WTC11 (cell line): ENCODE results near the gene COL19A1. TPM values are rescaled to one million over a fixed set of nuclear protein-coding genes. Genes with fewer than 3 reads are reported as not detected.

Experiments
- ATAC-seq: fragments of 200-7000 bp; cut with Tn5 transposase; 2 replicates; pipeline ENCODE4 v1.10.0; 2021; ENCODE audit warnings: mild to moderate bottlenecking, moderate library complexity
- CTCF ChIA-PET: fragments of 300-600 bp; sonication (Branson Sonifier 250); formaldehyde crosslinking; loops from one replicate; lab custom pipeline; 2021; ENCODE audit warnings: antibody characterized with exemption; lab: Charles Lee
- POLR2A ChIA-PET: fragments of 350-600 bp; sonication (Branson Sonifier 250); formaldehyde crosslinking; loops from one replicate; lab custom pipeline; 2021; ENCODE audit warnings: antibody characterized with exemption; lab: Charles Lee
- DNase-seq: peaks from one replicate; pipeline ENCODE4 v3.0.0; 2021; ENCODE audit warnings: low spot score
- H3K27ac Mint-ChIP-seq: 2 replicates; pipeline ENCODE4 v1.8.0; 2021; ENCODE audit warnings: mixed read lengths
- H3K27me3 Mint-ChIP-seq: 2 replicates; pipeline ENCODE4 v1.8.0; 2021; ENCODE audit warnings: low read depth, mild to moderate bottlenecking, moderate library complexity, mixed read lengths
- H3K36me3 Mint-ChIP-seq: 2 replicates; pipeline ENCODE4 v1.8.0; 2021; ENCODE audit warnings: mixed read lengths
- H3K4me1 Mint-ChIP-seq: 2 replicates; pipeline ENCODE4 v1.8.0; 2022; ENCODE audit warnings: mixed read lengths
- H3K4me3 Mint-ChIP-seq: 2 replicates; pipeline ENCODE4 v1.8.0; 2021; ENCODE audit warnings: mild to moderate bottlenecking, moderate library complexity, mixed read lengths
- H3K9me3 Mint-ChIP-seq: 2 replicates; pipeline ENCODE4 v1.8.0; 2021; ENCODE audit warnings: mixed read lengths
- GTF2I ChIP-seq: fragments of 250-450 bp; sonication (Bioruptor Pico); conservative IDR thresholded peaks from 2 replicates; pipeline ENCODE4 v1.4.0; 2021; ENCODE audit warnings: mild to moderate bottlenecking
- JUN ChIP-seq: sonication (generic); formaldehyde crosslinking; IDR thresholded peaks from 2 replicates; pipeline ENCODE4 v1.8.0; 2023; ENCODE audit warnings: mild to moderate bottlenecking, missing genetic modification reagents
- KAT7 ChIP-seq: sonication (generic); formaldehyde crosslinking; IDR thresholded peaks from 2 replicates; pipeline ENCODE4 v1.8.1; 2023; ENCODE audit warnings: missing genetic modification reagents, mild to moderate bottlenecking, borderline replicate concordance
- MYBL2 ChIP-seq: sonication (generic); formaldehyde crosslinking; IDR thresholded peaks from 2 replicates; pipeline ENCODE4 v1.8.1; 2023; ENCODE audit warnings: mild to moderate bottlenecking, moderate library complexity, missing genetic modification reagents
- NR2C2 ChIP-seq: sonication (generic); formaldehyde crosslinking; IDR thresholded peaks from 2 replicates; pipeline ENCODE4 v1.8.0; 2022; ENCODE audit warnings: mild to moderate bottlenecking, missing genetic modification reagents
- SMAD3 ChIP-seq: sonication (generic); formaldehyde crosslinking; IDR thresholded peaks from 2 replicates; pipeline ENCODE4 v1.8.0; 2022; ENCODE audit warnings: missing genetic modification reagents, mild to moderate bottlenecking, borderline replicate concordance
- SOX15 ChIP-seq: fragments of 250-450 bp; sonication (Bioruptor Pico); IDR thresholded peaks from 2 replicates; pipeline ENCODE4 v1.9.0; 2021; ENCODE audit warnings: mild to moderate bottlenecking
- ZNF138 ChIP-seq: sonication (generic); formaldehyde crosslinking; conservative IDR thresholded peaks from 2 replicates; pipeline ENCODE4 v1.8.1; 2022; ENCODE audit warnings: mild to moderate bottlenecking, moderate library complexity, missing genetic modification reagents
- ZNF263 ChIP-seq: sonication (generic); formaldehyde crosslinking; IDR thresholded peaks from 2 replicates; pipeline ENCODE4 v1.8.1; 2022; ENCODE audit warnings: low read depth, mild to moderate bottlenecking, moderate library complexity, missing genetic modification reagents
- total RNA-seq: library from RNA; stranded (reverse); gene quantifications from 3 replicates; pipeline ENCODE4 v1.2.3, GENCODE V29; 2021
- TF ChIP-seq, protein P1 (sequence below): fragments of 250-450 bp; sonication (Bioruptor Pico); conservative IDR thresholded peaks from 2 replicates; pipeline ENCODE4 v1.9.0; 2021; ENCODE audit warnings: mild to moderate bottlenecking
- TF ChIP-seq, protein P2 (sequence below): fragments of 250-450 bp; sonication (Bioruptor Pico); IDR thresholded peaks from 2 replicates; pipeline ENCODE4 v1.8.0; 2021; ENCODE audit warnings: mild to moderate bottlenecking
- TF ChIP-seq, protein P3 (sequence below): sonication (generic); formaldehyde crosslinking; IDR thresholded peaks from 2 replicates; pipeline ENCODE4 v1.8.0; 2022; ENCODE audit warnings: mild to moderate bottlenecking, missing genetic modification reagents
- TF ChIP-seq, protein P4 (sequence below): fragments of 200-600 bp; IDR thresholded peaks from 2 replicates; pipeline ENCODE4 v1.8.0; 2022; ENCODE audit warnings: antibody characterized with exemption
- TF ChIP-seq, protein P5 (sequence below): fragments of 250-450 bp; sonication (Bioruptor Pico); IDR thresholded peaks from 2 replicates; pipeline ENCODE4 v1.9.0; 2021; ENCODE audit warnings: mild to moderate bottlenecking
- TF ChIP-seq, protein P6 (sequence below): sonication (generic); formaldehyde crosslinking; IDR thresholded peaks from 2 replicates; pipeline ENCODE4 v1.8.1; 2023; ENCODE audit warnings: mild to moderate bottlenecking, missing genetic modification reagents, moderate library complexity

Gene COL19A1
- total RNA-seq, 1 experiment from 2014 or later: not detected

DNA sequence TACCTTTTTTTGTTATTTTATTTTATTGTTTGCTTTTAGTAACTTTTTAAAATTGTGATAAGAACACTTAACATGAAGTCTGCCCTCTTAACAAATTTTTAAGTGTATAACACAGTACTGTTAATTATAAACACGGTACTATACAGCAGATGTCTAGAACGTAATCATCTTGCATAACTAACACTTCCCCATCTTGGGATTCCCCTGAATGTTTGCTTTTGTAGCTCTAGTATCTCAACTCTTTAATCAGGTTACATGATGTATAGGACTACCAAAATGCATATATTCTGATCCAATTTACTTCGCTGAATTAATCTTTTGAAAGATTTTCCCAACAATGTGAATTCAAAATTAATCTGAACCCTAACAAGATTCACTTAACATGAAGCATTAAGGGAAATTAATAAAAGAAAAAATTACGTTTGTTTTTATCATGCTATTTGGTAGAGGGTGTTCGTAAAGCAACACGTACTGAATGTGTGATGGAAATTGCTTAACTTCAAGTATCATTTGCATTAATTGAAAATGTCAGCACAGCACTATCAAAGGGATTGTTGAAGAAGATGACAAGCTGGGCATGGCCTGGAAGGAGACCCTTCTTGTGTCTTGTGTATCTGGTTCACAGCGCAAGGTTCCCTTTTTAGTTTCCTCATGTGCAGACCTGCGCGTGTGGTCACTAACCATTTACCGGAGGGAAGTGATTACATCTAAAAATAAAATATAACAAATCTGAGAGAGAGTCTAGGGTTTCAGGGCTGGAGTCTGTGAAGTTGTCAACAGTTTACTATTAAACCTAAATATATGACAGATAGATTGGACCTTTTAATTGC, 15.2 kb downstream of the COL19A1 start (continued):
- TF ChIP-seq, protein P1, sequence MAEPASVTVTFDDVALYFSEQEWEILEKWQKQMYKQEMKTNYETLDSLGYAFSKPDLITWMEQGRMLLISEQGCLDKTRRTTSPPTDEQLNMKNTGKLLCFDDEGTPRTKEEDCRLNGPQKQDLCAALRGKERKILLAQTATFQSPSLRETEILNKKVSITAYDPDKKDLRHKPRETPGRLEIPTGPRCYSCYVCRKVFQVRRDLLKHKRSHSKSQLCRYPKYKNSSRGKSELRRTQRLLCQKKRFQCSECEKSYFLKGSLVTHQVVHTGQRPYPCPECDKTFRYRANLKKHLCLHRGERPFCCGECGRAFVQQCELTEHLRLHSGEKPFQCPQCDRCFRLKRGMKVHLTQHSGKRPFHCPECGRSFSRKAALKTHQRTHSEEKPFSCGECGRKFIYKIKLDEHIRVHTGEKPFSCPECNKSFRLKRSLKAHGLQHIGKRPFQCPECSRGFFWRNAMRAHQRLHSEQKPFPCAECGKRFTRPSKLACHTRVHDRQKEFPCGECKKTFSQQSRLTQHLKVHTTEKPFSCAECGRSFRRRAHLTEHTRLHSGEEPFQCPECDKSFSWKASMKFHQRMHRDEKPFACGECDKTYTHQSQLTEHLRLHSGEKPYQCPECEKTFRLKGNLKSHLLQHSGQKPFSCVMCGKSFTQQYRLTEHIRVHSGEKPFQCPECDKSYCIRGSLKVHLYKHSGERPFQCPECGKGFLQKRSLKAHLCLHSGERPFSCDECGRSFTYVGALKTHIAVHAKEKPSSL (CRISPR knock-in tag): no peak
- TF ChIP-seq GTF2I (CRISPR knock-in tag) (no peak), JUN (CRISPR knock-in tag) (no peak), SOX15 (CRISPR knock-in tag) (no peak)
- TF ChIP-seq, protein P2, sequence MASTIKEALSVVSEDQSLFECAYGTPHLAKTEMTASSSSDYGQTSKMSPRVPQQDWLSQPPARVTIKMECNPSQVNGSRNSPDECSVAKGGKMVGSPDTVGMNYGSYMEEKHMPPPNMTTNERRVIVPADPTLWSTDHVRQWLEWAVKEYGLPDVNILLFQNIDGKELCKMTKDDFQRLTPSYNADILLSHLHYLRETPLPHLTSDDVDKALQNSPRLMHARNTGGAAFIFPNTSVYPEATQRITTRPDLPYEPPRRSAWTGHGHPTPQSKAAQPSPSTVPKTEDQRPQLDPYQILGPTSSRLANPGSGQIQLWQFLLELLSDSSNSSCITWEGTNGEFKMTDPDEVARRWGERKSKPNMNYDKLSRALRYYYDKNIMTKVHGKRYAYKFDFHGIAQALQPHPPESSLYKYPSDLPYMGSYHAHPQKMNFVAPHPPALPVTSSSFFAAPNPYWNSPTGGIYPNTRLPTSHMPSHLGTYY (CRISPR knock-in tag): no peak

DNA sequence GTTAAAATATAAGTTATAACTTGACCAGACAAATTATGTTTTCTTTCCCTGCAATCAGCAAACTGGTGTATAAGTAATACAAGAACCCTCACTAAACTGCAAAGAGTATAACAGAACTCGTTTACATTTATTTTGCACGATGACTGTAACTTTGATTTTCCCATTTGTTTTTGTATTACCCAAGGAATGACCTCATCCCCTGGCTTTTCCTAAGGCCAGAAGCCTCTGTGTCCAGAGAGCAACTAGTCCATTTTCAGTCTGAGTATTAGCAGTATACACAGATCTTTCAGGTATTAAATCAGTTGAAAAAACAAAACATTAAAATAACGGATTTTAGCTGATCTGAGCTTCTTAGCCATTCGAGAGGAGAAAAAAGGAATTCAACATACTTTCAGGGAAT, 17.2 kb downstream of the COL19A1 start:
- ATAC-seq (no peak), DNase-seq (no peak)
- Mint-ChIP-seq H3K9me3 (peaks cover 8% of the 10 kb centered on the region), H3K4me3 (no peak overlapping the region), H3K27ac (no peak overlapping the region), H3K4me1 (peaks cover 5% of the 10 kb centered on the region), H3K36me3 (no peaks in the 10 kb centered on the region), H3K27me3 (no peaks in the 10 kb centered on the region)
- ChIA-PET POLR2A (no interaction called here), CTCF (no interaction called here)
- TF ChIP-seq, protein P3, sequence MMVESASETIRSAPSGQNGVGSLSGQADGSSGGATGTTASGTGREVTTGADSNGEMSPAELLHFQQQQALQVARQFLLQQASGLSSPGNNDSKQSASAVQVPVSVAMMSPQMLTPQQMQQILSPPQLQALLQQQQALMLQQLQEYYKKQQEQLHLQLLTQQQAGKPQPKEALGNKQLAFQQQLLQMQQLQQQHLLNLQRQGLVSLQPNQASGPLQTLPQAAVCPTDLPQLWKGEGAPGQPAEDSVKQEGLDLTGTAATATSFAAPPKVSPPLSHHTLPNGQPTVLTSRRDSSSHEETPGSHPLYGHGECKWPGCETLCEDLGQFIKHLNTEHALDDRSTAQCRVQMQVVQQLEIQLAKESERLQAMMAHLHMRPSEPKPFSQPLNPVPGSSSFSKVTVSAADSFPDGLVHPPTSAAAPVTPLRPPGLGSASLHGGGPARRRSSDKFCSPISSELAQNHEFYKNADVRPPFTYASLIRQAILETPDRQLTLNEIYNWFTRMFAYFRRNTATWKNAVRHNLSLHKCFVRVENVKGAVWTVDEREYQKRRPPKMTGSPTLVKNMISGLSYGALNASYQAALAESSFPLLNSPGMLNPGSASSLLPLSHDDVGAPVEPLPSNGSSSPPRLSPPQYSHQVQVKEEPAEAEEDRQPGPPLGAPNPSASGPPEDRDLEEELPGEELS: no peak
- TF ChIP-seq ZNF263 (CRISPR knock-in tag): no peak
- TF ChIP-seq MYBL2: no peak
- TF ChIP-seq, protein P4, sequence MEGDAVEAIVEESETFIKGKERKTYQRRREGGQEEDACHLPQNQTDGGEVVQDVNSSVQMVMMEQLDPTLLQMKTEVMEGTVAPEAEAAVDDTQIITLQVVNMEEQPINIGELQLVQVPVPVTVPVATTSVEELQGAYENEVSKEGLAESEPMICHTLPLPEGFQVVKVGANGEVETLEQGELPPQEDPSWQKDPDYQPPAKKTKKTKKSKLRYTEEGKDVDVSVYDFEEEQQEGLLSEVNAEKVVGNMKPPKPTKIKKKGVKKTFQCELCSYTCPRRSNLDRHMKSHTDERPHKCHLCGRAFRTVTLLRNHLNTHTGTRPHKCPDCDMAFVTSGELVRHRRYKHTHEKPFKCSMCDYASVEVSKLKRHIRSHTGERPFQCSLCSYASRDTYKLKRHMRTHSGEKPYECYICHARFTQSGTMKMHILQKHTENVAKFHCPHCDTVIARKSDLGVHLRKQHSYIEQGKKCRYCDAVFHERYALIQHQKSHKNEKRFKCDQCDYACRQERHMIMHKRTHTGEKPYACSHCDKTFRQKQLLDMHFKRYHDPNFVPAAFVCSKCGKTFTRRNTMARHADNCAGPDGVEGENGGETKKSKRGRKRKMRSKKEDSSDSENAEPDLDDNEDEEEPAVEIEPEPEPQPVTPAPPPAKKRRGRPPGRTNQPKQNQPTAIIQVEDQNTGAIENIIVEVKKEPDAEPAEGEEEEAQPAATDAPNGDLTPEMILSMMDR: no peak
- TF ChIP-seq SMAD3 (CRISPR knock-in tag): no peak
- TF ChIP-seq KAT7 (CRISPR knock-in tag): no peak
- no peak for TF ChIP-seq ZNF138 (CRISPR knock-in tag)
- no peak for TF ChIP-seq NR2C2 (CRISPR knock-in tag)

DNA sequence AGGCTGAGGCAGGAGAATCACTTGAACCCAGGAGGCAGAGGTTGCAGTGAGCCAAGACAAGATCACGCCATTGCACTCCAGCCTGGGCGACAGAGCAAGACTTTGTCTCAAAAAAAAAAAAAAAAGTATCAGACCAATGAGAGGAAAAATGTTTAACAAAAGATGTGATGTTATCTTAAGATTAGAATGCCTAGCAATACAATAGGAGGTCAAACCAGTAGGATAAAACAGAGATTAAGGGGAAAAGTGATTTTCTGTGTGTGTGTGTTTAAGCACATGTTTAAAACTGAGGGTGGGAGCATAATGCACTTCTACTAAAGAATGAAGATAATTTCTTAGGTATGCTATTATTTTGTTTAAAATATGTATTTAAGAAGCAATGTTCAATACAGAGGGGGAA, 17.9 kb downstream of the COL19A1 start:
- ChIA-PET CTCF (no interaction called here), POLR2A (no interaction called here)
- TF ChIP-seq JUN (CRISPR knock-in tag) (no peak), ZNF138 (CRISPR knock-in tag) (no peak)
- TF ChIP-seq, protein P5, sequence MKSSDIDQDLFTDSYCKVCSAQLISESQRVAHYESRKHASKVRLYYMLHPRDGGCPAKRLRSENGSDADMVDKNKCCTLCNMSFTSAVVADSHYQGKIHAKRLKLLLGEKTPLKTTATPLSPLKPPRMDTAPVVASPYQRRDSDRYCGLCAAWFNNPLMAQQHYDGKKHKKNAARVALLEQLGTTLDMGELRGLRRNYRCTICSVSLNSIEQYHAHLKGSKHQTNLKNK (CRISPR knock-in tag): no peak
- TF ChIP-seq, protein P6, sequence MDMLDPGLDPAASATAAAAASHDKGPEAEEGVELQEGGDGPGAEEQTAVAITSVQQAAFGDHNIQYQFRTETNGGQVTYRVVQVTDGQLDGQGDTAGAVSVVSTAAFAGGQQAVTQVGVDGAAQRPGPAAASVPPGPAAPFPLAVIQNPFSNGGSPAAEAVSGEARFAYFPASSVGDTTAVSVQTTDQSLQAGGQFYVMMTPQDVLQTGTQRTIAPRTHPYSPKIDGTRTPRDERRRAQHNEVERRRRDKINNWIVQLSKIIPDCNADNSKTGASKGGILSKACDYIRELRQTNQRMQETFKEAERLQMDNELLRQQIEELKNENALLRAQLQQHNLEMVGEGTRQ (CRISPR knock-in tag): no peak
- DNase-seq (no peak), ATAC-seq (no peak)
- Mint-ChIP-seq H3K4me3 (no peak overlapping the region), H3K36me3 (peaks cover under 1% of the 10 kb centered on the region), H3K9me3 (peaks cover 12% of the 10 kb centered on the region), H3K27ac (no peak overlapping the region), H3K27me3 (no peaks in the 10 kb centered on the region), H3K4me1 (peaks cover 5% of the 10 kb centered on the region)
